Activated CD8-positive, alpha-beta T cell treated with anti-CD3 and anti-CD28 coated beads for 36 hours (primary cell): ENCODE measurements around the gene FGB. TPM values are rescaled to one million over a fixed set of nuclear protein-coding genes. Genes with fewer than 3 reads are reported as not detected.

Experiments
- ATAC-seq: fragments of 200-7000 bp; cut with Tn5 transposase; one replicate; pipeline ENCODE4 v1.10.0; 2021; ENCODE audit warnings: mild to moderate bottlenecking, moderate library complexity
- CTCF ChIA-PET: fragments of 350-600 bp; sonication (Branson Sonifier 250); formaldehyde crosslinking; loops from one replicate; lab custom pipeline; 2021; ENCODE audit warnings: antibody characterized with exemption; lab: Charles Lee
- POLR2A ChIA-PET: fragments of 350-600 bp; sonication (Branson Sonifier 250); formaldehyde crosslinking; loops from one replicate; lab custom pipeline; 2021; ENCODE audit warnings: antibody characterized with exemption; lab: Charles Lee
- DNase-seq: peaks from one replicate; pipeline ENCODE4 v3.0.0-alpha.2; 2020
- H3K27ac Mint-ChIP-seq: one replicate; pipeline ENCODE4 v1.8.0; 2021; ENCODE audit warnings: mild to moderate bottlenecking, mixed read lengths
- H3K27me3 Mint-ChIP-seq: one replicate; pipeline ENCODE4 v1.8.0; 2021; ENCODE audit warnings: mixed read lengths
- H3K36me3 Mint-ChIP-seq: one replicate; pipeline ENCODE4 v1.8.0; 2021; ENCODE audit warnings: low read depth, mixed read lengths
- H3K4me1 Mint-ChIP-seq: one replicate; pipeline ENCODE4 v1.8.0; 2021; ENCODE audit warnings: low read depth, mixed read lengths
- H3K4me3 Mint-ChIP-seq: one replicate; pipeline ENCODE4 v1.8.0; 2021; ENCODE audit warnings: mild to moderate bottlenecking, moderate library complexity, mixed read lengths
- H3K9me3 Mint-ChIP-seq: one replicate; pipeline ENCODE4 v1.8.0; 2021; ENCODE audit warnings: mixed read lengths
- CTCF ChIP-seq: fragments of 200-600 bp; IDR thresholded peaks from one replicate; pipeline ENCODE4 v1.8.0; 2022; ENCODE audit warnings: antibody characterized with exemption, mild to moderate bottlenecking
- intact Hi-C: fragments of 100-400 bp; cut with micrococcal nuclease; formaldehyde crosslinking; loops from one replicate; pipeline ENCODE4 v1.10.0; 2022
- total RNA-seq, 2 experiments: library from RNA; stranded (reverse); gene quantifications; one replicate each; pipeline ENCODE4 v1.2.3, GENCODE V29; 2021

The FGB gene
- total RNA-seq, 2 experiments from 2014 or later, result not detected

DNA sequence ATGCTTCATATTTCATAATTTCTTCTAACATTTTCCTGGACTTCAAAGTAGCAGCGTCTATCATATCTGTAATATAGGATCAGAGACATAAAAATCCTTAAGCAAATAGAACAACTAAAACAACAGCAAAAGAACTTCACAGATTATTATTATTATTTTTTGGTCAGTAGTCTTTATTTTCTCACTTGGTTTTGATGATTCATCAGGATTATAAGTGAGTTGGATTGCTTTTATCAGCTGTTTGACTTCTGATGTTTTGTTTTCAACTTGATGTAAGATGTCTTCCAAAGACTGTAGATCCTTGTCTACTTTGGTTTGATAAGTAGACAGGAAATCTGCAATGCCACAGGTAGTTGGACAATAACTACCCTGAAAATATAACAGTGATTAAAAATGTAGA is 49.0 kb downstream of the FGB start:
- no peak overlapping the region for H3K27ac Mint-ChIP-seq
- POLR2A ChIA-PET, result no interaction called here
- no peak for ATAC-seq
- intact Hi-C loops, result no loop called here
- H3K9me3 Mint-ChIP-seq, result no peaks in the 10 kb centered on the region
- no peak for DNase-seq
- peaks cover 4% of the 10 kb centered on the region for H3K4me1 Mint-ChIP-seq
- no peak overlapping the region for H3K4me3 Mint-ChIP-seq
- no peak for TF ChIP-seq CTCF
- peaks cover 8% of the 10 kb centered on the region for H3K27me3 Mint-ChIP-seq
- CTCF ChIA-PET, result no interaction called here
- no peaks in the 10 kb centered on the region for H3K36me3 Mint-ChIP-seq

DNA sequence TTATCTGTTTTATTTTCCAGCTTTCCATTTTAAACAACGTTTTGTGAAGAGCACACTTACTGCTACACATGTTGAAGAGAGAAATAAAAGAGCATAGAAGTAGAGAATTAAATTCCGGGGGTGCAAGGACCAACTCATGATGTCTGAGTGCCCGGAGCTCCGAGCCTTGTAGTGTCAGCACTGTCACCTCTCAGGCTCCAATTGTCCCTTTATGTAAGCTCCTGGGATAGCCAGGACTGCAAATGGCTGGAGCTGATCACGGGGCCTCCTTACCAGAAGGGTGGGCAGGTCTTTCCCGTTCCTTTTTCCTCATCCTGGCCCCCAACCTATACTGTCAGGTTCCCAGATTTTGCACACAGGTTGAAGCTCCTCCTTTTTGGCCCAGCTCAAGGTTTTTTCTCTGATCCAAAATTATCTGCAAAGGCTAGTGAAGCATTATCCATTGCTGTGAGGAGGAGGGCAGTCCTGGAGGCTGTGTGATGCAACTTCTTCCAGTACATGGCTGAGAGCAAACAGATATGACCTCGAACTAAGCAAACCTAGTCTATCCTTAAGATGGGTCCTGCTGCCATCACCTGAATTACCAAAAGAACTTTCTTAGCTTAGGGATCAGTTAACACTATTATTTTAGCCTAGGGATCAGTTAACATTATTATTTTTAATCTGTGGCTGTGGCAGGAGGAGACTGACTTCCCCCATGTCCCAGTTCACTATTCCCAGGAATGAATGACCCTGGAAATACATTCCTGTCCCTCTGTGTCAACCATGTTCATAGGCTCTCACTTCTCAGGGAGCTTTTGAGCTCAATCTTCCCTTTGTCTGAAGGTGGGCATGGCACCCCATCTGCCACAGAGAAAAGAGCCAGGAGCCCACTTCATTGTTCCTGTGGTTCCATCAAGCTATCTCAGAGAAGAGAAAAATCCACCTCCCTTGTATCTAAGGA is 49.9 kb downstream of the FGB start, which contains the start of gene FGG:
Gene FGG (minus strand): TSS at position 185 of the 943 bp plus-strand sequence. CDS start 47 bp downstream, at position 138.
- no peak for TF ChIP-seq CTCF
- H3K4me1 Mint-ChIP-seq, result peaks cover 7% of the 10 kb centered on the region
- DNase-seq, result no peak
- ChIA-PET POLR2A (no interaction called here), CTCF (interaction anchor here (0.7 to 1.6 kb wide), 5 partner anchors 9 to 62 kb away, joined by 3 to 5 read pairs (median 4); partner anchors contain the start of gene PLRG1)
- intact Hi-C loops, result no loop called here
- H3K27ac Mint-ChIP-seq, result no peak within 1 kb of the TSS
- H3K9me3 Mint-ChIP-seq, result no peaks in the 10 kb centered on the region
- no peak for ATAC-seq
- no peaks in the 10 kb centered on the region for H3K36me3 Mint-ChIP-seq
- H3K27me3 Mint-ChIP-seq, result peaks cover 8% of the 10 kb centered on the region
- H3K4me3 Mint-ChIP-seq, result no peak within 1 kb of the TSS

DNA sequence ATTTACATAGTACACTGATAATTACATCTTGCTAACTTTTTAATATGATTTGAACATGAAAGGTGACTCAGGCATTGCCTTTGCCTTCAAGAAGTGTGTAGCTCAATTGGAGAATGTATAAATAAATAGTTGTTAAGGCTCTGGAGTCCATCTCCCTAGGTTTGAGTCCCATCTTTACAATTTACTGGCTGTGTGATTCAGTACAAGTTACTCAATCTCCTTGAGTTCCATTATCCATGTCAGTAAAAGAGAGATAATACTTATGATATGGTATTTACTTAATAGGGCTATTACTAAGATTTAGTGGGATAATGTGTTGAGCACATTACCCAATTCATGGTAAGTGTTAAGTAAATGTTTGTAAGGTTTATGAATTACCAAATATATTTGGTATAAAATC is 51.5 kb downstream of the FGB start:
- no peaks in the 10 kb centered on the region for H3K36me3 Mint-ChIP-seq
- no peak overlapping the region for H3K4me3 Mint-ChIP-seq
- no peaks in the 10 kb centered on the region for H3K9me3 Mint-ChIP-seq
- ChIA-PET CTCF (interaction anchor here (0.7 to 2.3 kb wide), 5 partner anchors 8 to 64 kb away, joined by 3 to 7 read pairs (median 4); partner anchors contain the start of gene PLRG1), POLR2A (no interaction called here)
- intact Hi-C loops, result no loop called here
- H3K27me3 Mint-ChIP-seq, result peaks cover 6% of the 10 kb centered on the region
- ATAC-seq, result no peak
- H3K4me1 Mint-ChIP-seq, result peaks cover 7% of the 10 kb centered on the region
- TF ChIP-seq CTCF, result no peak
- DNase-seq, result no peak
- no peak overlapping the region for H3K27ac Mint-ChIP-seq

GRCh38 chr4:154615211-154615610 is 52.4 kb downstream of the FGB start:
- CTCF ChIA-PET, result interaction anchor here (1.1 to 2.3 kb wide), 3 partner anchors 11 to 65 kb away, joined by 3 to 7 read pairs (median 7); partner anchors contain the start of gene PLRG1
- Mint-ChIP-seq H3K27me3 (peaks cover 5% of the 10 kb centered on the region), H3K36me3 (no peaks in the 10 kb centered on the region), H3K27ac (no peak overlapping the region), H3K4me3 (no peak overlapping the region), H3K4me1 (peaks cover 7% of the 10 kb centered on the region), H3K9me3 (no peaks in the 10 kb centered on the region)
- DNase-seq (no peak), ATAC-seq (no peak)
- intact Hi-C loops, result no loop called here
- POLR2A ChIA-PET, result no interaction called here
- TF ChIP-seq CTCF, result no peak

GRCh38 chr4:154616287-154616686 is 53.5 kb downstream of the FGB start:
- no peak overlapping the region for H3K27ac Mint-ChIP-seq
- peaks cover 5% of the 10 kb centered on the region for H3K27me3 Mint-ChIP-seq
- ChIA-PET POLR2A (no interaction called here), CTCF (interaction anchor here (0.9 to 2.3 kb wide), 3 partner anchors 57 to 66 kb away, joined by 3 to 7 read pairs (median 4); partner anchors contain the start of gene PLRG1)
- TF ChIP-seq CTCF, result no peak
- ATAC-seq, result no peak
- no peaks in the 10 kb centered on the region for H3K36me3 Mint-ChIP-seq
- no peak for DNase-seq
- intact Hi-C loops, result no loop called here
- peaks cover 7% of the 10 kb centered on the region for H3K4me1 Mint-ChIP-seq
- H3K4me3 Mint-ChIP-seq, result no peak overlapping the region
- H3K9me3 Mint-ChIP-seq, result no peaks in the 10 kb centered on the region
